Activated T-helper 1 cell treated with anti-CD3 and anti-CD28 coated beads, Interleukin-2, amount 50 U/mL, for 16 hours (primary cell): Measurements from ENCODE around the gene IARS1.

Experiments used
- DNase-seq, 2 donors: peaks; one replicate each; pipeline ENCODE4 v3.0.0-alpha.2; 2020; ENCODE audit warnings: low read depth in 1 of 2, low spot score in 1 of 2

IARS1 gene

GRCh38 chr9:92245005-92245797, 48.3 kb downstream of the IARS1 start:
- DNase-seq, result no peak
